AML-193 (cell line): Measurements from ENCODE around the gene GAK.
"Not testable (repeated sequence)": the region's sequence is repeated elsewhere in the genome, so short reads cannot be mapped to it uniquely, and the experiment has no call there.

Source experiments
- DNase-seq, 2 experiments: peaks; one replicate each; lab custom pipeline; 2025; lab: John Stamatoyannopoulos, UW

The GAK gene

GRCh38 chr4:815464-816146 lies 116.5 kb downstream of the GAK start:
- DNase-seq, result no peak

DNA sequence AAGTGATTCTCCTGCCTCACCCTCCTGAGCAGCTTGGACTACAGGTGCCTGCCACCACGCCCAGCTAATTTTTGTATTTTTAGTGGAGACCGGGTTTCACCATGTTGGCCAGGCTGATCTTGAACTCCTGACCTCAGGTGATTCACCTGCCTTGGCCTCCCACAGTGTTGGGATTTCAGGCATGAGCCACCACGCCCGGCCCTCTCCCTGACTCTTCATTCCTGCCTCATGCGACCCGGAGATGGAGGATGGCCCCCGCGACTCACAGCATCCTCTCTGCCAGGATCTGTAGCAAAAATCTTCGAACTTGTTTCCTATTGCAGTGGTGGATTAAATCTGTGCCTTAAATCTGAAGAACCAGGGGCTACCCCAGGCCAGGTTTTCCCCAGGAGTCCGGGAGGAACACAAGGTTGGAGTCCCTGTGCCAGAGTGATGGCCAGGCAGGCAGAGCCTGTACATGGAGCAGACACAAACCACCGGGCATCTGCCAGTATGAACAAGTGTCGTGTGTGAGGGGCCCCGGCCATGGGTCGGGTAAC lies 117.7 kb downstream of the GAK start:
- DNase-seq, result no peak

- no peak for DNase-seq
Measured at GRCh38 chr4:813900-814299, 118.2 kb downstream of the GAK start.

- DNase-seq, result no peak
Measured at GRCh38 chr4:808860-809570, 123.1 kb downstream of the GAK start.

- no peak for DNase-seq
Measured at GRCh38 chr4:807792-808191, 124.3 kb downstream of the GAK start.

DNA sequence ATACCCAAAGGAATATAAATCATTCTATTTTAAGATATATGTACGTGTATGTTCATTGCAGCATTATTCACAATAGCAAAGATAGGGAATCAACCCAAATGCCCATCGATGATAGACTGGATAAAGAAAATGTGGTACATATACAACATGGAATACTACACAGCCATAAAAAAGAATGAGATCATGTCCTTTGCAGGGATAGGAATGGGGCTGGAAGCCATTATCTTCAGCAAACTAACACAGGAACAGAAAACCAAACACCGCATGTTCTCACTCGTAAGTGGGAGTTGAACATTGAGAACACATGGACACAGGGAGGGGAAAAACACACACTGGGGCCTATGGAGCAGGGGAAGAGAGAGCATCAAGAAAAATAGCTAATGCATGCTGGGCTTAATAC lies 125.1 kb downstream of the GAK start:
- not testable (repeated sequence) for DNase-seq

DNA sequence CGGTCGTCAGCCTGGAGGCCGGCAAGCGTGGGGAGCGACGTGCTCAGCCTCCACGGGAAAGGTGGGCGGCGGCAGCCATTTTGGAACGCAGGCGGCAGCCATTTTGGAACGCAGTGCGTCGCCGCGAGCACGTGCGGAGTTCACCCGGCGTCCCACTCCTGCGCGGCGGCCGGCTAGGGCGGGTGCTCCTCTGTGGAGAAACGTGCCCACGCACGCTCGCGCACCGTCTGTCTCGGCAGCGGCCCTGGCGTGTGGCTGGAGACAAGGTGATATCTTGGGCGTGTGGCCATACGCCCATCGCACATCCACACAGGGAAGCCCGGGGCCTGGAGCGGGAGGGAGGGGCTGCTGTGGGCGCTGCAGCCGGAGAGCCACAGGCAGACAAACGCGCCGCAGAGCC lies 127.3 kb downstream of the GAK start:
- no peak for DNase-seq

DNA sequence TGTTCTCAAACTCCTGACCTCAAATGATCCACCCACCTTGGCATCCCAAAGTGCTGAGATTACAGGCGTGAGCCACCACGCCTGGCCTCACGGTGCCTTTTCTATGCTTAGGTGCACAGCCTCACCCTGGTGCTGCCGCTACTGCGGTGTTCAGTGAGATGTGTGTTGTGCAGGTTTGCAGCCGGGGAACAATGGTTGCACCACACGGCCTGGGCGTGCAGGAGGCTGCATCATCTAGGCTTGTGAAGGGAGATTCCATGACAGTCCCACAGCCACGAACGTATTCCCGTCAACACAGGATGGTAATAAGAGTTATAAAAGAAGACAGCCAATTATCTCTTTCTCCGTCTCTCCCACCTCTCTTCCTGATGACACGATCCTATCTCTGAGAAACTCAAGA lies 128.2 kb downstream of the GAK start:
- DNase-seq, result no peak

DNA sequence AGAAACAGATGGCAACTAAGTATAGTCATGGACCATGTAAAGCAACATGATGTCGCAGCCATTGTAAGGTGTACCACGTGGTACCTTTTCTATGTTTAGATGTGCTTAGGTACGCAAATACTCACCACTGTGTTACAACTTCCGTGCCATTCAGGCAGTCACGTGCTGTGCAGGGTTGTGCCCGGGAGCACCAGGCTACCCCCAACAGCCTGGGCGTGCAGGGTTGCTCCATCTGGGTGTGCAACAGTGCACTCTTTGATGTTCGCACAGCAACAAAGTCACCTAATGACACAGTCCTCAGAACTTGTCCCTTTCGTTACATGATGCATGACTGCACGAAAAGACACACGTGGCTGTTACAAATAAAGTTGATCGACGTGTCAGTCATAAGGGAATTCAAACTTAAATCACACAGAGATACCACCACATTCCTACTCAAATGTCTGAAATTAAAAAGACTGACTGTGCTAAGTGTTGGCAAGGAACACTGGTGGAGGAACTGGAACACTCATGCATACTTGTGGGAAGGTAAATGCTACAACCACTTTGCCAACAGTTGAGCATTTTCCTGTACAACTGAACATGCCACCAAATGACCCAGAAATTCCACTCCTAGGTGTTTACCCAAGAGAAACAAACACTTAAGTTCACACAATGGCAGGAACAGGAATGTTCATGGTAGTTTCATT lies 130.5 kb downstream of the GAK start:
- no peak for DNase-seq
